ENCODE results near the gene KLK11. TPM values are rescaled to one million over a fixed set of nuclear protein-coding genes. Genes with fewer than 3 reads are reported as not detected.
"Not testable (repeated sequence)": the region's sequence is repeated elsewhere in the genome, so short reads cannot be mapped to it uniquely, and the experiment has no call there.

The KLK11 gene
- total and polyA plus RNA-seq, 2 donors = 0.15 TPM; not detected in 1

- H3K4me3 ChIP-seq (ENCODE audit: low read depth, low read length) = no peak overlapping the region
- H3K4me1 ChIP-seq (ENCODE audit: insufficient read depth) = no peaks in the 10 kb centered on the region
- 42% methylated on average over 8 of the region's 8 CpGs for whole genome bisulfite sequencing
- no peak for DNase-seq (ENCODE audit: extremely low spot score)
- no peaks in the 10 kb centered on the region for H3K36me3 ChIP-seq (ENCODE audit: insufficient read depth)
- H3K27ac ChIP-seq (ENCODE audit: low read depth) = no peak overlapping the region
Observed at GRCh38 chr19:51006406-51006805, 20.0 kb downstream of the KLK11 start.

- Histone ChIP-seq H3K27ac (ENCODE audit: low read depth) (no peak overlapping the region), H3K4me3 (ENCODE audit: low read depth, low read length) (no peak overlapping the region), H3K4me1 (ENCODE audit: insufficient read depth) (no peaks in the 10 kb centered on the region), H3K36me3 (ENCODE audit: insufficient read depth) (no peaks in the 10 kb centered on the region)
- WGBS = 84% methylated on average over 1 of the region's 1 CpG
- DNase-seq (ENCODE audit: extremely low spot score) = no peak
Observed at GRCh38 chr19:51005248-51005647, 21.2 kb downstream of the KLK11 start.

GRCh38 chr19:51003316-51003715 is 23.1 kb downstream of the KLK11 start:
- Histone ChIP-seq H3K27ac (ENCODE audit: low read depth) (no peak overlapping the region), H3K4me1 (ENCODE audit: insufficient read depth) (no peaks in the 10 kb centered on the region), H3K36me3 (ENCODE audit: insufficient read depth) (no peaks in the 10 kb centered on the region), H3K4me3 (ENCODE audit: low read depth, low read length) (no peak overlapping the region)
- 74% methylated on average over 7 of the region's 7 CpGs for WGBS
- DNase-seq (ENCODE audit: extremely low spot score) = no peak

- WGBS = 49% methylated on average over 42 of the region's 42 CpGs
- no peaks in the 10 kb centered on the region for H3K36me3 ChIP-seq (ENCODE audit: insufficient read depth)
- H3K4me1 ChIP-seq (ENCODE audit: insufficient read depth) = no peaks in the 10 kb centered on the region
- no peak overlapping the region for H3K27ac ChIP-seq (ENCODE audit: low read depth)
- DNase-seq (ENCODE audit: extremely low spot score) = no peak
- no peak overlapping the region for H3K4me3 ChIP-seq (ENCODE audit: low read depth, low read length)
Observed at GRCh38 chr19:51002542-51003311, 23.7 kb downstream of the KLK11 start.

GRCh38 chr19:51002089-51002532 is 24.3 kb downstream of the KLK11 start:
- H3K36me3 ChIP-seq (ENCODE audit: insufficient read depth) = no peaks in the 10 kb centered on the region
- 32% methylated on average over 12 of the region's 12 CpGs for WGBS
- H3K4me1 ChIP-seq (ENCODE audit: insufficient read depth) = no peaks in the 10 kb centered on the region
- no peak for DNase-seq (ENCODE audit: extremely low spot score)
- no peak overlapping the region for H3K27ac ChIP-seq (ENCODE audit: low read depth)
- no peak overlapping the region for H3K4me3 ChIP-seq (ENCODE audit: low read depth, low read length)

GRCh38 chr19:51001515-51001914 is 24.9 kb downstream of the KLK11 start, which contains the start of gene KLK8:
KLK8 (minus strand) TSS chr19:51001604; CDS start chr19:51001167, 437 bp downstream.
- no peak within 1 kb of the TSS for H3K27ac ChIP-seq (ENCODE audit: low read depth)
- no peaks in the 10 kb centered on the region for H3K4me1 ChIP-seq (ENCODE audit: insufficient read depth)
- H3K36me3 ChIP-seq (ENCODE audit: insufficient read depth) = no peaks in the 10 kb centered on the region
- no peak for DNase-seq (ENCODE audit: extremely low spot score)
- 26% methylated on average over 7 of the region's 7 CpGs for WGBS
- no peak within 1 kb of the TSS for H3K4me3 ChIP-seq (ENCODE audit: low read depth, low read length)

- H3K36me3 ChIP-seq (ENCODE audit: insufficient read depth) = no peaks in the 10 kb centered on the region
- DNase-seq (ENCODE audit: extremely low spot score) = no peak
- WGBS = 28% methylated on average over 16 of the region's 16 CpGs
- no peaks in the 10 kb centered on the region for H3K4me1 ChIP-seq (ENCODE audit: insufficient read depth)
- no peak overlapping the region for H3K4me3 ChIP-seq (ENCODE audit: low read depth, low read length)
- no peak overlapping the region for H3K27ac ChIP-seq (ENCODE audit: low read depth)
Observed at GRCh38 chr19:51000981-51001380, 25.4 kb downstream of the KLK11 start.

- no peak overlapping the region for H3K27ac ChIP-seq (ENCODE audit: low read depth)
- no peaks in the 10 kb centered on the region for H3K36me3 ChIP-seq (ENCODE audit: insufficient read depth)
- H3K4me3 ChIP-seq (ENCODE audit: low read depth, low read length) = no peak overlapping the region
- 90% methylated on average over 10 of the region's 10 CpGs for WGBS
- no peaks in the 10 kb centered on the region for H3K4me1 ChIP-seq (ENCODE audit: insufficient read depth)
- DNase-seq (ENCODE audit: extremely low spot score) = no peak
Observed at GRCh38 chr19:51000426-51000825, 26.0 kb downstream of the KLK11 start.

- H3K4me3 ChIP-seq (ENCODE audit: low read depth, low read length) = no peak overlapping the region
- H3K4me1 ChIP-seq (ENCODE audit: insufficient read depth) = no peaks in the 10 kb centered on the region
- H3K36me3 ChIP-seq (ENCODE audit: insufficient read depth) = no peaks in the 10 kb centered on the region
- H3K27ac ChIP-seq (ENCODE audit: low read depth) = no peak overlapping the region
- no peak for DNase-seq (ENCODE audit: extremely low spot score)
- 71% methylated on average over 4 of the region's 4 CpGs for WGBS
Observed at GRCh38 chr19:50998686-50999085, 27.7 kb downstream of the KLK11 start.

GRCh38 chr19:50998061-50998460 is 28.4 kb downstream of the KLK11 start:
- 63% methylated on average over 5 of the region's 5 CpGs for WGBS
- DNase-seq (ENCODE audit: extremely low spot score) = no peak
- H3K36me3 ChIP-seq (ENCODE audit: insufficient read depth) = no peaks in the 10 kb centered on the region

GRCh38 chr19:50994129-50994528 is 32.3 kb downstream of the KLK11 start:
- H3K36me3 ChIP-seq (ENCODE audit: insufficient read depth) = no peaks in the 10 kb centered on the region
- no peaks in the 10 kb centered on the region for H3K4me1 ChIP-seq (ENCODE audit: insufficient read depth)
- H3K4me3 ChIP-seq (ENCODE audit: low read depth, low read length) = no peak overlapping the region
- H3K27ac ChIP-seq (ENCODE audit: low read depth) = no peak overlapping the region
- no peak for DNase-seq (ENCODE audit: extremely low spot score)
- WGBS = 71% methylated on average over 2 of the region's 2 CpGs

More at GRCh38 chr19:50998061-50998460, 28.4 kb downstream of the KLK11 start:
- Histone ChIP-seq H3K4me3 (ENCODE audit: low read depth, low read length) (no peak overlapping the region), H3K4me1 (ENCODE audit: insufficient read depth) (no peaks in the 10 kb centered on the region), H3K27ac (ENCODE audit: low read depth) (no peak overlapping the region)

- WGBS = 68% methylated on average over 2 of the region's 2 CpGs
- H3K4me1 ChIP-seq (ENCODE audit: insufficient read depth) = no peaks in the 10 kb centered on the region
- no peak for DNase-seq (ENCODE audit: extremely low spot score)
- H3K4me3 ChIP-seq (ENCODE audit: low read depth, low read length) = no peak overlapping the region
- no peaks in the 10 kb centered on the region for H3K36me3 ChIP-seq (ENCODE audit: insufficient read depth)
- H3K27ac ChIP-seq (ENCODE audit: low read depth) = no peak overlapping the region
Observed at GRCh38 chr19:50992666-50993035, 33.8 kb downstream of the KLK11 start.

GRCh38 chr19:50984416-50984815 is 42.0 kb downstream of the KLK11 start:
- not testable (repeated sequence) for H3K4me3 ChIP-seq (ENCODE audit: low read depth, low read length); H3K27ac ChIP-seq (ENCODE audit: low read depth); H3K4me1 ChIP-seq (ENCODE audit: insufficient read depth); DNase-seq (ENCODE audit: extremely low spot score); H3K36me3 ChIP-seq (ENCODE audit: insufficient read depth)
- WGBS = 83% methylated on average over 14 of the region's 14 CpGs

GRCh38 chr19:50983625-50984292 is 42.7 kb downstream of the KLK11 start, which contains the start of gene KLK7:
KLK7 (minus strand) TSS chr19:50983917; CDS start chr19:50982399, 1,518 bp downstream.
- no peaks in the 10 kb centered on the region for H3K36me3 ChIP-seq (ENCODE audit: insufficient read depth)
- H3K27ac ChIP-seq (ENCODE audit: low read depth) = no peak within 1 kb of the TSS
- no peak for DNase-seq (ENCODE audit: extremely low spot score)
- no peaks in the 10 kb centered on the region for H3K4me1 ChIP-seq (ENCODE audit: insufficient read depth)
- WGBS = 15% methylated on average over 28 of the region's 28 CpGs
- no peak within 1 kb of the TSS for H3K4me3 ChIP-seq (ENCODE audit: low read depth, low read length)

Measured in urinary bladder (tissue), 4 donors.